SK-MEL-5 (cell line): ENCODE data around the gene CDC45. TPM values are rescaled to one million over a fixed set of nuclear protein-coding genes. Genes with fewer than 3 reads are reported as not detected.
"Not testable (repeated sequence)": the region's sequence is repeated elsewhere in the genome, so short reads cannot be mapped to it uniquely, and the experiment has no call there.

ENCODE experiments used
- DNase-seq: peaks from one replicate; pipeline ENCODE4 v3.0.0-alpha.2; 2016; ENCODE audit warnings: low read depth, low spot score
- in situ Hi-C: cut with HindIII; loops from 2 replicates; pipeline ENCODE4 v1.10.0; 2016; ENCODE audit warnings: low sequenced_read_pairs, high pct_unique_total_duplicates, low pct_unique_long_range_greater_than_20kb
- total RNA-seq: library from RNA; depleted of rRNA; stranded (reverse); fragments of >200 nt; shearing (Covaris generic); gene quantifications from 2 replicates; pipeline ENCODE4 v1.2.3, GENCODE V29; 2014

CDC45 gene
- total RNA-seq, 1 experiment from 2014 or later: 36.5 TPM

GRCh38 chr22:19529811-19530210 lies 50.1 kb downstream of the CDC45 start:
- DNase-seq: no peak
- in situ Hi-C loops: no loop called here

- in situ Hi-C loops: no loop called here
- DNase-seq: no peak
Observed at GRCh38 chr22:19530751-19531150, 51.0 kb downstream of the CDC45 start.

GRCh38 chr22:19531327-19531726 lies 51.6 kb downstream of the CDC45 start:
- in situ Hi-C loops, DNase-seq: not testable (repeated sequence)

- in situ Hi-C loops: no loop called here
- DNase-seq: no peak
Observed at GRCh38 chr22:19533049-19533626, 53.4 kb downstream of the CDC45 start.

GRCh38 chr22:19533857-19534256 lies 54.1 kb downstream of the CDC45 start:
- in situ Hi-C loops: no loop called here
- DNase-seq: no peak

- in situ Hi-C loops: no loop called here
Observed at GRCh38 chr22:19535001-19535400, 55.3 kb downstream of the CDC45 start.

GRCh38 chr22:19536564-19536963 lies 56.8 kb downstream of the CDC45 start:
- in situ Hi-C loops: no loop called here
- DNase-seq: no peak

More at GRCh38 chr22:19535001-19535400, 55.3 kb downstream of the CDC45 start:
- no peak for DNase-seq

- in situ Hi-C loops: no loop called here
- DNase-seq: no peak
Observed at GRCh38 chr22:19537941-19538488, 58.3 kb downstream of the CDC45 start.

GRCh38 chr22:19540394-19540793 lies 60.7 kb downstream of the CDC45 start:
- no peak for DNase-seq
- in situ Hi-C loops: no loop called here

GRCh38 chr22:19543970-19544708 lies 64.4 kb downstream of the CDC45 start:
- no peak for DNase-seq
- in situ Hi-C loops: no loop called here

- no peak for DNase-seq
- in situ Hi-C loops: no loop called here
Observed at GRCh38 chr22:19545935-19546207, 66.2 kb downstream of the CDC45 start.

GRCh38 chr22:19546680-19547079 lies 67.0 kb downstream of the CDC45 start:
- in situ Hi-C loops: no loop called here
- no peak for DNase-seq

- in situ Hi-C loops: no loop called here
- DNase-seq: no peak
Observed at GRCh38 chr22:19547620-19548019, 67.9 kb downstream of the CDC45 start.

- DNase-seq, in situ Hi-C loops: not testable (repeated sequence)
Observed at GRCh38 chr22:19548427-19548826, 68.7 kb downstream of the CDC45 start.

GRCh38 chr22:19548964-19549363 lies 69.2 kb downstream of the CDC45 start:
- in situ Hi-C loops: no loop called here
- DNase-seq: no peak

GRCh38 chr22:19549428-19549827 lies 69.7 kb downstream of the CDC45 start:
- in situ Hi-C loops: no loop called here
- no peak for DNase-seq

GRCh38 chr22:19550382-19550781 lies 70.7 kb downstream of the CDC45 start:
- in situ Hi-C loops: no loop called here
- DNase-seq: no peak

- no peak for DNase-seq
- in situ Hi-C loops: no loop called here
Observed at GRCh38 chr22:19553201-19553600, 73.5 kb downstream of the CDC45 start.

- peak; percentile 68 for DNase-seq
- in situ Hi-C loops: no loop called here
Observed at GRCh38 chr22:19554834-19555404, 75.2 kb downstream of the CDC45 start.
